Lower leg skin (tissue), 3 donors: Measurements from ENCODE around the gene PRKCE.

Experiments used
- CTCF ChIP-seq, 3 donors: fragments of 450-650 bp; IDR thresholded peaks; one replicate each; pipeline ENCODE4 v1.5.1; 2016; ENCODE audit warnings: antibody characterized with exemption in 3 of 3, mild to moderate bottlenecking in 3 of 3, moderate library complexity in 2 of 3
- POLR2A ChIP-seq, 2 donors: fragments of 450-650 bp; IDR thresholded peaks; one replicate each; pipeline ENCODE4 v1.6.1; 2016 to 2017; ENCODE audit warnings: antibody characterized with exemption in 2 of 2, mild to moderate bottlenecking in 1 of 2, moderate library complexity in 1 of 2

- no peak for TF ChIP-seq CTCF (IDR thresholded peaks at IDR 0.05)
- TF ChIP-seq POLR2A (IDR thresholded peaks at IDR 0.05) = no peak
Measured at GRCh38 chr2:45606796-45607195, 44.7 kb upstream of the PRKCE start.
